Cardiac septum (tissue), 1 donor: Measurements from ENCODE around the gene ZNF83. TPM values are rescaled to one million over a fixed set of nuclear protein-coding genes. Genes with fewer than 3 reads are reported as not detected.
"Not testable (repeated sequence)": the region's sequence is repeated elsewhere in the genome, so short reads cannot be mapped to it uniquely, and the experiment has no call there.

Source experiments
- DNase-seq: peaks from one replicate; pipeline ENCODE4 v3.0.0-alpha.2; 2020; ENCODE audit warnings: low spot score
- intact Hi-C: fragments of 100-400 bp; cut with DNase I; formaldehyde crosslinking; loops from one replicate; pipeline ENCODE4 v1.14.0; 2022
- long read RNA-seq: library from polyadenylated mRNA; unstranded; transcript quantifications from one replicate; pipeline ENCODE4 v2.0.0, GENCODE V29; 2021
- total RNA-seq: library from RNA; stranded (reverse); fragmentation: NEBNext Ultra II Directional; extraction: Animal tissue kit (Norgen Biotek cat#: 25700); gene quantifications from one replicate; pipeline ENCODE4 v1.2.1, GENCODE V29; 2021
- donor health status: DM: no; HTN: no; CAD: no.

The ZNF83 gene
- 16.8 TPM for total RNA-seq
- long read RNA-seq, partial matches to known transcripts, result 0 of 14 reads
- long read RNA-seq, other reads (novel, unspliced or antisense), result 8 of 14 reads

GRCh38 chr19:52637718-52638585 is at the start of gene ZNF83:
Gene ZNF83, minus strand, starts transcription at chr19:52638355.
- peak; percentile 95 for DNase-seq
- intact Hi-C loops, result loop anchor here (5.0 kb wide), 2 partner anchors 36 to 99 kb away; partner anchors contain the start of gene ZNF611

- no peak for DNase-seq
- intact Hi-C loops, result no loop called here
Measured at GRCh38 chr19:52687684-52688083, 49.5 kb upstream of the ZNF83 start.

DNA sequence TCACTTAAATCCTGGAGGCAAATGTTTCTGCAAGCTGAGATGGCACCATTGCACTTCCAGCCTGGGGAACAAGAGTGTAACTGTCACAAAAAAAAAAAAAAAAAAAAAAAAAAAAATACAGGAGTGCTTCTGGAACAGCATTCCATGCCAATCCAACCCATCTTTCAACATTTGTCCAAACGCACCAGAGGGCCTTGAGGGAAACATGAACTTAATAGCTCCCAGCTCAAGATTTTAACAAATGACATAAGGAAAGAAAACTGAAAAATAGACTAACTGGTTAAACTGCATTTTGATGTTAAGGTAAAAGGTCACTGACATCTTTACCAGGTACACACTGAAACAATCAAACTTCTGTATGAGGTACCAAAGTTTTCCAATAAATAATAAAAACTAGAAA is 47.7 kb upstream of the ZNF83 start:
- DNase-seq, result no peak
- intact Hi-C loops, result no loop called here

DNA sequence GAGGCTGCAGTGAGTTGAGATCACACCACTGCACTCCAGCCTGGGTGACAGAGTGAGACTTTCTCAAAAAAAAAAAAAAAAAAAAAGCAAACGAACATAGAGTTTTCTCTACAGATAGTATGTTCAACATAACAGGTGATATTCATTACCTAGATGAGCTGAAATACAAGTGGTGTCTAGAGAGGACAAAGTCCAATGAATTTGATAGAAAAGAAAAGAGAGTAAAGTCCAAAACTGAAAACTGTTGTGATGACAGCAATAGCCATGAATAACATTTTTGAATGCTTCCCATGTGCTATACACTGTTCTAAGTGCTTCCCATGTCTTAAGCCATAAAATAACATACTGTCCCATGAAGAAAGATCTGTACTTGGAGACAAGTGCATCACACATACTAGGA is 43.1 kb upstream of the ZNF83 start:
- intact Hi-C loops, result not testable (repeated sequence)

GRCh38 chr19:52679598-52679997 is 41.4 kb upstream of the ZNF83 start:
- no peak for DNase-seq
- intact Hi-C loops, result no loop called here

More for the DNA sequence above, 43.1 kb upstream of the ZNF83 start:
- DNase-seq, result not testable (repeated sequence)

DNA sequence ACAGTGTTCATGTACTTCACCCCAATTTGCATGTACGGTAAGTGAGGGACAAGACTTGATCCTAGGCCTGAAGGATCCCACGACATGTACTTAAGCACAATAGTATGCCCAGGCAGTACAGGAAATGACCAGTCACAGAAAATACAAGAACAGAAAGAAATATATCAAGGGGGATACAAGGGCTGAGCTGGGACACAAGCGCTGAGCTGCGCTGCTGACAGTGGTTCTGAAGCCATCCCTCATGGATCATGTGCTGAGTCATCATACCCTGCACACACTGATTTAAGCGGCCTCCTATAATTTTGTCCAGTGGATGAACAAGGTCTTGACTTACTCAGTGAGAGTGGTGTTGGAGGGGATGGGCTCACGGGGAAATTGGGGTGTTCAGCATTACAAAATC is 37.1 kb upstream of the ZNF83 start:
- DNase-seq, intact Hi-C loops: not testable (repeated sequence)

DNA sequence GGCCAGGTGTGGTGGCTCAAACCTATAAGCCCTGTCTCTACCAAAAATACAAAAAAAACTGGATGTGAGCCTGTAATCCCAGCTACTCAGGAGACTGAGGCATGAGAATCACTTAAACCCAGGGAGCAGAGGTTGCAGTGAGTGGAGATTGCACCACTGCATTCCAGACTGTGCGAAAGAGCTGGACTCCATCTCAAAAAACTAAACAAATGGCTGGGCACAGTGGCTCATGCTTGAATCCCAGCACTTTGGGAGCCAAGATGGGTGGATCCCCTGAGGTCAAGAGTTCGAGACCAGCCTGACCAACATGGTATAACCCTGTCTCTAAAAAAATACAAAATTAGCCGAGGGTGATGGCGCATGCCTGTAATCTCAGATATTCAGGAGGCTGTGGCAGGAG is 34.9 kb upstream of the ZNF83 start:
- no peak for DNase-seq
- intact Hi-C loops, result no loop called here

GRCh38 chr19:52670046-52670445 is 31.9 kb upstream of the ZNF83 start:
- intact Hi-C loops, result no loop called here
- no peak for DNase-seq

DNA sequence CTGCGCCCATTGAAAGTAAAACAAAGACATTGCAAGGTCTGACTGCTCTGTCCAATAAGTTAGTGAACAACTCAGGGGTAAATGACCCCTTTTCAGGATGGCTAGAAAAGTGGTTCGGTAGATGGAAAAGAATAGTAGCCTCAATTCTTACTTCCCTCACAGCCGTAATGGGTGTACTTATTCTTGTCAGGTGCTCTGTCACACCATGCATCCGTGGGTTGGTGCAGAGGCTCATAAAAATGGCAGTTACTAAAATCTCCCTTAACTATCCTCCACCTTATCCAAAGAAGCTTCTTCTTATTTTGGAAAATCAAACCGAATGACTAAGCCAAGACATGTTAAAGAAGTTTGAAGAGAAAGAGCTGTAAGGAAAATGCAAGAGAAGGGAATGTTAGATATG is 31.4 kb upstream of the ZNF83 start:
- DNase-seq, result no peak
- intact Hi-C loops, result no loop called here

DNA sequence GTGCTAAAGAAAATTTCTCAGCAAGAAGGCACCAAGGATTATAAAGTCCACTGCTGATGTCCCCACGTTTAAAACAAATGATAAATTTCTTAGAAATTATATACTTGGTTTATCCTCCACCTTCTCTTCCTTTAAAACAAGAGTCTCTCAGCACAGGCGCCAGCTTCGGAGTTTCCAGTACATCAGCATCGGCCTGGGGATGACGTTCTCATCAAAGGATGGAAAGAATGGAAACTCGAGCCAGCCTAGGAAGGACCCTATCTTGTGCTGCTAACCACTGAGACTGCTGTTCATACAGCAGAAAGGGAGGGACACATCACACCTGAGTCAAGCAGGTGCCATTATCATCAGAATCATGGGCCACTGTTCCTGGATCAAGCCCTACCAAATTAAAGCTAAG is 29.8 kb upstream of the ZNF83 start:
- intact Hi-C loops, result no loop called here
- DNase-seq, result no peak

GRCh38 chr19:52666506-52666905 is 28.4 kb upstream of the ZNF83 start:
- no peak for DNase-seq
- intact Hi-C loops, result no loop called here

DNA sequence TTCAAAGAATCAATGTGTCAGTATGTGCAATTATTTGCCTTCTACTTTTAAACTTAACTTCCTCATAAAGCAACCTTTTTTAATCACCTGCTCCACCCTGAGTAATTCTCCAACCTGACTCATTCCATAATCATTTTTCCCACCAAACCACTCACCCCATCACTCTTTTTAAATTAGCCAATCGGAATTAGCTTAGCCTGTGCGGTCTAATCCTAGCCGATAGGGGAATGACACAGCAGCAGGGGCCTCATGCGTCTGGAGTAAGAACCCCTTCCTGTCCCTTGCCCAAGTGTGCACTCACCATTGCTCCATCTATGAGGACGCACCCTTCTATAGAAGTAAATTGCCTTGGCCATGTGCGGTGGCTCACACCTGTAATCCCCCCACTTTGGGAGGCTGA is 27.4 kb upstream of the ZNF83 start:
- no peak for DNase-seq
- intact Hi-C loops, result no loop called here

DNA sequence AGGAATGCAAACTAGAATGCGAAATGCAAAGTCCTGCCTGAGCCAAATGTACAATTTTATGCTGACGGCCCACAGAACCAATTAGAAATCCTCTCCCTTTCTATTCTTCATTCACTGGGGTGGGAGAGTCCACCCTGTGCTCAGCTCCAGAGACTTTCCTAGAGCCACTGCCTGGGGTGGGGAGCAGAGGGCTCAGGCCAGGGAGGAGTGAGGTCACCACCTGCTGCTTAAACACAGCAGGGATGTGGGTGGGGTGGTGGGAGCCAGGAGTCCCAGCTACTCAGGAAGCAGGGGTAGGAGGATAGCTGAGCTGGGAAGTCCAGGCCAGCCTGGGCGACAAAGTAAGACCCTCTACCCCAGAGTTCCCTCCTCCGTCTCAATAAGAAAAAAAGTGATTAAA is 26.9 kb upstream of the ZNF83 start:
- intact Hi-C loops, result no loop called here

DNA sequence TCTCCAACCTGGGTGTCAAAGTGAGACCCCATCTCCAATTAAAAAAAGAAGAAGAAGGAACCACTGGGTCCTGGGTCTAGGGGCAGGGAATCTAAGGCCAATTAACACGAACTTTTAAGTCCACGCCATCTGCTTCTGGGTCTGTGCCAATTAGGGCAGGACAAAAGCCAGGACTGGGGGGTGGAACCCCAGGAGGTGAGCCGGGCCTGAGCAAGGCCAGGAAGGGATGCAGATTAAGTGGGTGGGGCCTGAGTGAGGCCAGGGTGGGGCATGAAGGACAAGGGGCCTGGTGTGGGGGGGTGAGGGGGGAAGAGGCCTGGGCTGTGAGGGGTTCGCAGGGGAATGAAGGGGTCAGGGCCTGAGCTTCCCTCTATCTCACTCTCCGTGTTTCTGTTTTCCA is 26.3 kb upstream of the ZNF83 start:
- DNase-seq, result no peak
- intact Hi-C loops, result no loop called here

More for the DNA sequence above, 26.9 kb upstream of the ZNF83 start:
- no peak for DNase-seq

DNA sequence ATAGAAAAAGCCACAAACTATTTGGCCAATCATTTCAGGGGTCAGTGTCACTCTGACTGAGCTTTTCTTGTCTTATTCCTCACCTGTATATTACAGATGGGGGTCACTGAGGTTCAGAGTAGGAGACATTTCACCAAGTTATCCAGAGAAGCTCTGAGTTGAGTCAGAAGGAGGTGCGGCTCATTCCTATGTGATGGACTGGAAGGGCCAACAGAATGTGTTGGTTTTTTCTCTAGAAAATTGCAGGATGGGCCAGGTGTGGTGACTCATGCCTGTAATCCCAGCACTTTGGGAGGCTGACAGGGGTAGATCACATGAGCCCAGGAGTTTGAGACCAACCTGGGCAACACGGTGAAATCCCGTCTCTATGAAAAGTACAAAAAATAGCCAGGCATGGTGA is 24.5 kb upstream of the ZNF83 start:
- DNase-seq, result no peak

GRCh38 chr19:52660981-52661380 is 22.8 kb upstream of the ZNF83 start:
- intact Hi-C loops, result no loop called here
- no peak for DNase-seq

More for the DNA sequence above, 24.5 kb upstream of the ZNF83 start:
- intact Hi-C loops, result no loop called here

GRCh38 chr19:52659013-52659412 is 20.9 kb upstream of the ZNF83 start:
- no peak for DNase-seq
- intact Hi-C loops, result no loop called here

GRCh38 chr19:52658595-52658994 is 20.4 kb upstream of the ZNF83 start:
- no peak for DNase-seq
- intact Hi-C loops, result no loop called here

- intact Hi-C loops, result no loop called here
- no peak for DNase-seq
Measured at GRCh38 chr19:52653161-52653560, 15.0 kb upstream of the ZNF83 start.

DNA sequence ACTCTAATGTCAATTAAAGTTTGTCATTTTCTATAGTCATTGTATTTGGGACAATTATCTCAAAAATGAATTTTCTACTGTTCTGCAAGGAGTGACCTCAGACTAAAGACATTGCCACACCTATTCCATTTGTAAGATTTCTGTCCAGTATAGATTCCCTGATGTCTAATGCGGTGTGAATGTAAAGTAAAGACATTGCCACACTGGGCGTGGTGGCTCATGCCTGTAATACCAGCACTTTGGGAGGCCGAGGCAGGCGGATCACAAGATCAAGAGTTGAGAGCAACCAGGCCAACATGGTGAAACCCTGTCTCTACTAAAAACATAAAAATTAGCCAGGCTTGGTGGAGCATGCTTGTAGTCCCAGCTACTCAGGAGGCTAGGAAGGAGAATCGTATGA is 13.8 kb upstream of the ZNF83 start:
- intact Hi-C loops, result no loop called here
- DNase-seq, result no peak

GRCh38 chr19:52648336-52649016 is 10.3 kb upstream of the ZNF83 start:
- no peak for DNase-seq
- intact Hi-C loops, result no loop called here
